ENCODE data around the gene PTPRA.
"Not testable (repeated sequence)": the region's sequence is repeated elsewhere in the genome, so short reads cannot be mapped to it uniquely, and the experiment has no call there.

Gene PTPRA

DNA sequence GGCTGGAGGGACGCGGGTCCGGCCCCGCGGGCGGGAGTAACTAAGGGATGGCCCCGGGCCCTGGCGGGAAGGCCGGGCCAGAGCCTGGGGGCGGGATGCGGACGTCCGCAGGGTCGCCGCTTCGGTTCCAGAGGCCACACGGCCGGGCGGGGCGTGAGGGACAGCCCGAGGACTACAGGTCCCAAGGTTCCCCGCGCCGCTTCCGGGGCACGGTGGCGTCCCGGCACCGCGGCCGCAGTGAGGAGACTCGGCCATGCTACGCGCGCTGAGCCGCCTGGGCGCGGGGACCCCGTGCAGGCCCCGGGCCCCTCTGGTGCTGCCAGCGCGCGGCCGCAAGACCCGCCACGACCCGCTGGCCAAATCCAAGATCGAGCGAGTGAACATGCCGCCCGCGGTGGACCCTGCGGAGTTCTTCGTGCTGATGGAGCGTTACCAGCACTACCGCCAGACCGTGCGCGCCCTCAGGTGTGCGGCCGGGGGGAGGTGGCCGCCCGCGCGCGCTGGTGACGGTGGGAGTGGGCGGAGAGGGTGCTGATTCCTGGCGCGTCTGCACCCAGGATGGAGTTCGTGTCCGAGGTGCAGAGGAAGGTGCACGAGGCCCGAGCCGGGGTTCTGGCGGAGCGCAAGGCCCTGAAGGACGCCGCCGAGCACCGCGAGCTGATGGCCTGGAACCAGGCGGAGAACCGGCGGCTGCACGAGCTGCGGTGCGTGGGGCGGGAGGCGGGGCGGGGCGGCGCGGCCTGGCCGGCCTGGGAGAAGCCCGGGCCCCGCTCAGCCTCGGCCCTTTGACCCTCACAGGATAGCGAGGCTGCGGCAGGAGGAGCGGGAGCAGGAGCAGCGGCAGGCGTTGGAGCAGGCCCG, 172.8 kb downstream of the PTPRA start, which contains the start of gene MRPS26:
TSS of gene MRPS26 (plus strand) at position 237 of the 861 bp plus-strand sequence. CDS start at position 254, 17 bp downstream.
- no peak for FAIRE-seq

DNA sequence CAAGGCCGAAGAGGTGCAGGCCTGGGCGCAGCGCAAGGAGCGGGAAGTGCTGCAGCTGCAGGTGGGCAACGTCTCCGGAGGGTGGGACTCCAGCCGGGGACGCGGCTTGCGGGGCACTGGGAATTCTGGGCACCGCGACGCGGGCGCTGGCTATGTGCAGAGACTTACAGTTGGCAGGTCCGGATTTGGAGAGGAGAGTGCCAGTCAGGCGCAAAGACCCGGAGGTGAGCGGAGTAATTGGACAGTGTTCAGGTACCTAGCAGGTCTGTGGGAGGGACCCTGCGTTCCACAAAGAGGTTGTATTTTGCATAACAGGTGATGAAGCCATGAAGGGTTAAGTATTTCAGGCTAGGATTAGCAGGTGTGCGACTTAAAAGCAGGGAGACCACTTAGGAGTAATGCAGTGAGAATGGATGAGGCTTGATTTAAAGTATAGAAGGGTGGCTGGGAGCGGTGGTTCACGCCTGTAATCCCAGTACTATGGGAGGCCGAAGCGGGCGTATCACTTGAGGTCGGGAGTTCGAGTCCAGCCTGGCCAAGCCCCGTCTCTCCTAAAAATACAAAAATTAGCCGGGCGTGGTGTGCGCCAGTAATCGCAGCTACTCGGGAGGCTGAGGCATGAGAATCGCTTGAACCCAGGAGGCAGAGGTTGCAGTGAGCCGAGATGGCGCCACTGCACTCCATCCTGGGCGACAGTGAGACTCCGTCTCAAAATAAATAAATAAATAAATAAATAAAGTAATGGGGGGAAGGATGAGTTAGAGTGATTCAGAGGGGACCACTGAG, 173.6 kb downstream of the PTPRA start:
- FAIRE-seq, result no peak

GRCh38 chr20:3047486-3048419, 174.5 kb downstream of the PTPRA start:
- no peak for FAIRE-seq

GRCh38 chr20:3051385-3052019, 178.2 kb downstream of the PTPRA start:
- FAIRE-seq, result no peak

GRCh38 chr20:3059489-3059888, 186.2 kb downstream of the PTPRA start:
- FAIRE-seq, result no peak

- not testable (repeated sequence) for FAIRE-seq
These were observed 190.8 kb downstream of the PTPRA start for GRCh38 chr20:3064119-3064518.

DNA sequence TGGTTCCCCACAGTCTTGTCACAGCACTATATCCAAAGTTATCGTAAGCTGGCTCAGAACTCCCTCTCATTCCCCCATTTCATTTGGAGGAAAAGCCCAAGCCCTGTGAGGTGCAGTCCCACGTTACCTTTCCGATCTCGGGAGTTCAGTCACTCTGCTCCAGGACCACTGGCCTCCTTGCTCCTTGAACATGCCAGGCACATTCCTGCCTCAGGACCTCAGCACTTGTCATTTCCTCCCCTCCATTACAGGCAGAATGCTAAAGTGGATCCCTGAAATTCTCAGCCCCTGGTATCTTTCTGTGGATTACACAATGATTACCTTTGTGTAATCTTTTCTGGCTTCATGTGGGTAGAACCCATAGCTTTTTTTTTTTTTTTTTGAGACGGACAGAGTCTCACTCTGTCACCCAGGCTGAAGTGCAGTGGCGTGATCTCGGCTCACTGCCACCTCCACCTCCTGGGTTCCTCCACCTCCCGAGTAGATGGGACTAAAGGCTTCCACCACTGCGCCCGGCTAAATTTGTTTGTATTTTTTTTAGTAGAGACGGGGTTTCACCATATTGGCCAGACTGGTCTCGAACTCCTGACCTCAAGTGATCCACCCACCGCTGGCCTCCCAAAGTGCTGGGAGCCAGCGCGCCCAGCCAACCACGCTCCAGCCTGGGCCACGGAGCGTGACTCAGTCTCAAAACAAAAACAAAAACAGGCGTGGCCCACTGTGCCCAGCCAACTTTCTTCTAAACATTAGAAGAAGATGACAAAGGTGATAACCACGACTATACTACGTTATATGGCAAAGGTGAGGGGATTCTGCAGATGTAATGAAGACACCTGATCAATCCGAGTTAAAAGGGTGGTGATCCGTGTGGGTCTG, 194.1 kb downstream of the PTPRA start:
- FAIRE-seq, result no peak

DNA sequence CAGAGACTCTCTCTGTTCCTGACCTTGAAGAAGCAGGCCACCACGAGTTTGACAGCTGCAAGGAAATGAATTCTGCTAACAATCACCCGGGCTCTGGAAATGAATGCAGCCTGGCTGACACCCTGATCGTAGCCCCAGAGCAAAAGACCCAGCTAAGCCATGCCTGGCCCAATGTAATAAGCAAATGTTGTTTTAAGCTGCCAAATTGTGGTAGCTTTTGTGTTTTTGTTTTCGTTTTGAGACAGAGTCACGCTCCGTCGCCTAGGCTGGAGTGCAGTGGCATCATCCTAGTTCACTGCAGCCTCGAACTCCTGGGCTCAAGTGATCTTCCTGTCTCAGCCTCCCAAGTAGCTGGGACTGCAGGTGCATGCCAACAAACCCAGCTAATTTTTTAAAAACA, 194.8 kb downstream of the PTPRA start:
- FAIRE-seq, result no peak

GRCh38 chr20:3068986-3069900, 196.0 kb downstream of the PTPRA start:
- FAIRE-seq, result no peak

DNA sequence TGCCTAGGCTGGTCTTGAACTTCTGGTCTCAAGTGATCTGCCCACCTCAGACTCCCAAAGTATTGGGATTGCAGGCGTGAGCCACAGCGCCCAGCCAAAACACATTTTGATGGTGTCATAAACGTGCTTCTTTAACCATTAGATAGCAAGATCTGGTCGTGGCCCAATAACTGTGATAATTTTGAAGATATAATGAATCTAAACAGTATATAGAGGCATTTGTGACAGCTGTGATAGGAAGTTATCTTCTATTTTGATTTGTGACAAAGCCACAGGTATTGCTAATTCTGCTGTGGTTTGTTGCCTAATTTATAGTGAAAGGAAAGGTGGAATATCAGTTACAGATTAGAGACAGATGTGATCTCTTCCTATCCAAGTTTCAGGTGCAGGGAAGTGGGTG, 197.4 kb downstream of the PTPRA start:
- no peak for FAIRE-seq

GRCh38 chr20:3071266-3071609, 198.0 kb downstream of the PTPRA start:
- no peak for FAIRE-seq

- no peak for FAIRE-seq
These were observed 198.6 kb downstream of the PTPRA start, which contains the start of gene OXT for GRCh38 chr20:3071610-3072529. Gene OXT, plus strand, starts transcription at chr20:3071620. Its CDS starts 36 bp downstream, at chr20:3071656.

GRCh38 chr20:3072530-3073250, 199.4 kb downstream of the PTPRA start:
- no peak for FAIRE-seq

DNA sequence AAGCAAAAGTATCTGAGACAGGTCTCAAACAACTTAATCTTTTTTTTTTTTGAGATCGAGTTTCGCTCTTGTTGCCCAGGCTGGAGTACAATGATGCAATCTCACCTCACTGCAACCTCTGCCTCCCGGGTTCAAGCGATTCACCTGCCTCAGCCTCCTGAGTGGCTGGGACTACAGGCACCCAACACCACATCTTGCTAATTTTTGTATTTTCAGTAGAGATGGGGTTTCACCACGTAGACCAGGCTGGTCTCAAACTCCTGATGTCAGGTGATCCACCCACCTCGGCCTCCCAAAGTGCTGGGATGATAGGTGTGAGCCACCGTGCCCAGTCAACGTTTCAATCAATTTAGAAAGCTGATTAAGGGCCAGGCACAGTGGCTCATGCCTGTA, 200.0 kb downstream of the PTPRA start:
- not testable (repeated sequence) for FAIRE-seq

DNA sequence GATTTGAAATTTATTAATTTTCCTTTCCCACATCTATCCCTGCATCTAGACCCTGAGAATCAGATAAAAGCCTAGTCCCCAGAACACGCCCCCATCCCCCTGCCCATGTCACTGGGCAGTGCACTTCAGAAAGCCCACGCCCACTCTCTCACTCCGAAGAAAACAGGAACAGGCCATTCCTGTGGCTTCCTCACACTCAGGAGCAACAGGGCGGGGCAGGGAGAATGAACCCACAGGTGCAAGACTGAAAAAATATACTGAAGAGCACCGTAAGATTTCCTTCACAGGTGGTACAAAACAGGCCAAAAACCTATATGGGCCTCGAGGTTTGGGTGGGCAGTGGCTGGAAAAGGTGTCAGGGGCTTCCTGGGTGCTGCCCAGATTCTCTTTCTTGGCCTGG, 201.5 kb downstream of the PTPRA start:
- FAIRE-seq, result no peak

DNA sequence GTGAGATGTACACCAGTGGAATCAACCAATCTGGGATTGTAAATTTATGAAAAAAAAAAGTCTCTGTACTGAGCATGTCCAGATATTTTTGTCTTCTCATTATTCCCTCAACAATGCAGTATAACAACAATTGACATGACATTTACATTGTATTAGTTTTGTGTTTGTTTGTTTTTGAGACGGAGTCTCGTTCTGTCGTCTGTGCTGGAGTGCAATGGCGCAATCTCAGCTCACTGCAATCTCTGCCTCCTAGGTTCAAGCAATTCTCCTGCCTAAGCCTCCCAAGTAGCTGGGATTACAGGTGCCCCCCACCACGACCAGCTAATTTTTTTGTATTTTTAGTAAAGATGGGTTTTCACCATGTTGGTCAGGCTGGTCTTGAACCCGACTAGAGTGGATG, 202.0 kb downstream of the PTPRA start:
- not testable (repeated sequence) for FAIRE-seq

DNA sequence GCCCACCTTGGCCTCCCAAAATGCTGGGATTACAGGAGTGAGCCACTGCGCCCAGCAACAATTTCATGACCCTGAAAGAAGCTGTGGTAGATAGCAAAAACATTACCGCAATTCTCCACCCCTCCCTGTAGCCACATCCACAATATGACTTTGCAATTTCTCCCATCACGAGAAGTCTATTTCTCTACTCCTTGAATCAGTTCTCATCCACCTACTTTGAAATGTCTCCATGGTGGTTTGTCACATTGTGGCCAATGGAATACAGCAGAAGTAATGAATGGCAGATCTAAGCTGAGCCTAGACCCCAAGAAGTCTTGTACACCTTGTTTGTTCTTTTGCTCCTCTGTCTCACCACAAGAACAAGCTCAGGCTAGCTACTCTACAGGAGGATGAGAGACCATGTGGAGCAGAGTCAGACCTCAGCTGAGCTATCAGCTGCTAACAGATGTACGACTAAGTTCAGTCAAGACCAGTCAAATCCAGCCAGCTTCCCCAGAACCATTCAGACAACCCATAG, 204.4 kb downstream of the PTPRA start:
- FAIRE-seq, result no peak

GRCh38 chr20:3080939-3081388, 207.7 kb downstream of the PTPRA start:
- FAIRE-seq, result no peak

Data from colon (tissue), 2 donors.